Measurements from ENCODE around the gene PRDM15. TPM values are rescaled to one million over a fixed set of nuclear protein-coding genes. Genes with fewer than 3 reads are reported as not detected.

Gene PRDM15
- total and polyA plus RNA-seq, 2 experiments from 2014 or later, result 2.3 to 4.2 TPM

GRCh38 chr21:41894511-41894910 lies 15.4 kb upstream of the PRDM15 start:
- Histone ChIP-seq H2AFZ (no peak overlapping the region), H3K27ac (no peak overlapping the region), H3K79me2 (ENCODE audit: insufficient read depth) (no peaks in the 10 kb centered on the region), H4K20me1 (ENCODE audit: insufficient read depth) (no peaks in the 10 kb centered on the region), H3F3A (ENCODE audit: insufficient read depth) (no peaks in the 10 kb centered on the region), H3K9ac (no peak overlapping the region), H3K9me2 (ENCODE audit: insufficient read depth) (no peaks in the 10 kb centered on the region), H3K36me3 (ENCODE audit: low read depth) (no peaks in the 10 kb centered on the region), H3K9me3 (ENCODE audit: low read depth) (no peaks in the 10 kb centered on the region), H3K4me2 (ENCODE audit: unreplicated experiment) (no peak overlapping the region), H3K27me3 (replicated peaks; ENCODE audit: insufficient read depth) (no peaks in the 10 kb centered on the region), H3K4me3 (no peak overlapping the region), H3K4me1 (ENCODE audit: insufficient read depth) (no peaks in the 10 kb centered on the region)
- DNase-seq, result no peak
- WGBS, 2 experiments (ENCODE audit: low coverage in 1 of 2, low lambda C conversion rate in 2 of 2, missing lambda C conversion rate in 2 of 2), result 87 to 94% methylated on average over 9 of the region's 9 CpGs
- no peak for TF ChIP-seq EZH2phosphoT487 (IDR thresholded peaks at IDR 0.05; ENCODE audit: insufficient read depth, low read depth)
- no peak for TF ChIP-seq EZH2 (IDR thresholded peaks at IDR 0.05; ENCODE audit: insufficient read depth, poor library complexity, severe bottlenecking)
- in situ Hi-C loops (cut with MboI), result no loop called here

- Histone ChIP-seq H3K79me2 (ENCODE audit: insufficient read depth) (no peaks in the 10 kb centered on the region), H3K4me2 (ENCODE audit: unreplicated experiment) (no peak overlapping the region), H4K20me1 (ENCODE audit: insufficient read depth) (no peaks in the 10 kb centered on the region), H3K9ac (no peak overlapping the region), H3K9me3 (ENCODE audit: low read depth) (no peaks in the 10 kb centered on the region), H3K36me3 (ENCODE audit: low read depth) (no peaks in the 10 kb centered on the region), H3K27ac (no peak overlapping the region), H3K4me1 (ENCODE audit: insufficient read depth) (no peaks in the 10 kb centered on the region), H3K27me3 (replicated peaks; ENCODE audit: insufficient read depth) (no peaks in the 10 kb centered on the region), H3K9me2 (ENCODE audit: insufficient read depth) (no peaks in the 10 kb centered on the region), H3K4me3 (no peak overlapping the region), H3F3A (ENCODE audit: insufficient read depth) (no peaks in the 10 kb centered on the region; the same call in 1 of the 2 replicates), H2AFZ (no peak overlapping the region)
- in situ Hi-C loops (cut with MboI), result no loop called here
- 97 to 98% methylated on average over 16 of the region's 16 CpGs for WGBS, 2 experiments (ENCODE audit: low coverage in 1 of 2, low lambda C conversion rate in 2 of 2, missing lambda C conversion rate in 2 of 2)
- no peak for TF ChIP-seq EZH2 (IDR thresholded peaks at IDR 0.05; ENCODE audit: insufficient read depth, poor library complexity, severe bottlenecking)
- no peak for TF ChIP-seq EZH2phosphoT487 (IDR thresholded peaks at IDR 0.05; ENCODE audit: insufficient read depth, low read depth)
- DNase-seq, result no peak
These were observed 13.6 kb upstream of the PRDM15 start for GRCh38 chr21:41892726-41893125.

GRCh38 chr21:41891132-41891531 lies 12.0 kb upstream of the PRDM15 start:
- H3K4me1 ChIP-seq (ENCODE audit: insufficient read depth), result no peaks in the 10 kb centered on the region
- TF ChIP-seq EZH2 (IDR thresholded peaks at IDR 0.05; ENCODE audit: insufficient read depth, poor library complexity, severe bottlenecking), result no peak
- no peak for TF ChIP-seq EZH2phosphoT487 (IDR thresholded peaks at IDR 0.05; ENCODE audit: insufficient read depth, low read depth)
- H3K27ac ChIP-seq, result no peak overlapping the region
- no peaks in the 10 kb centered on the region for H3K9me3 ChIP-seq (ENCODE audit: low read depth)
- WGBS, 2 experiments (ENCODE audit: low coverage in 1 of 2, low lambda C conversion rate in 2 of 2, missing lambda C conversion rate in 2 of 2), result 87 to 89% methylated on average over 5 of the region's 5 CpGs
- no peaks in the 10 kb centered on the region for H3K27me3 ChIP-seq (replicated peaks; ENCODE audit: insufficient read depth)
- H3K36me3 ChIP-seq (ENCODE audit: low read depth), result no peaks in the 10 kb centered on the region
- in situ Hi-C loops (cut with MboI), result no loop called here
- H4K20me1 ChIP-seq (ENCODE audit: insufficient read depth), result no peaks in the 10 kb centered on the region
- no peak overlapping the region for H3K9ac ChIP-seq
- H3K79me2 ChIP-seq (ENCODE audit: insufficient read depth), result no peaks in the 10 kb centered on the region
- no peaks in the 10 kb centered on the region; the same call in 1 of the 2 replicates for H3F3A ChIP-seq (ENCODE audit: insufficient read depth)
- no peak overlapping the region for H3K4me3 ChIP-seq
- no peaks in the 10 kb centered on the region for H3K9me2 ChIP-seq (ENCODE audit: insufficient read depth)
- no peak overlapping the region for H2AFZ ChIP-seq
- DNase-seq, result no peak
- H3K4me2 ChIP-seq (ENCODE audit: unreplicated experiment), result no peak overlapping the region

GRCh38 chr21:41890355-41890754 lies 11.2 kb upstream of the PRDM15 start:
- no peak for TF ChIP-seq EZH2 (IDR thresholded peaks at IDR 0.05; ENCODE audit: insufficient read depth, poor library complexity, severe bottlenecking)
- no peak for TF ChIP-seq EZH2phosphoT487 (IDR thresholded peaks at IDR 0.05; ENCODE audit: insufficient read depth, low read depth)
- H3K4me1 ChIP-seq (ENCODE audit: insufficient read depth), result no peaks in the 10 kb centered on the region
- H3K4me2 ChIP-seq (ENCODE audit: unreplicated experiment), result no peak overlapping the region
- H3K27ac ChIP-seq, result no peak overlapping the region
- no peak overlapping the region for H2AFZ ChIP-seq
- no peaks in the 10 kb centered on the region for H3K9me2 ChIP-seq (ENCODE audit: insufficient read depth)
- no peaks in the 10 kb centered on the region for H3K27me3 ChIP-seq (replicated peaks; ENCODE audit: insufficient read depth)
- 77 to 84% methylated on average over 6 of the region's 6 CpGs for WGBS, 2 experiments (ENCODE audit: low coverage in 1 of 2, low lambda C conversion rate in 2 of 2, missing lambda C conversion rate in 2 of 2)
- no peak for DNase-seq
- in situ Hi-C loops (cut with MboI), result no loop called here
- no peaks in the 10 kb centered on the region; the same call in 1 of the 2 replicates for H3F3A ChIP-seq (ENCODE audit: insufficient read depth)
- no peaks in the 10 kb centered on the region for H3K79me2 ChIP-seq (ENCODE audit: insufficient read depth)
- H4K20me1 ChIP-seq (ENCODE audit: insufficient read depth), result no peaks in the 10 kb centered on the region
- no peaks in the 10 kb centered on the region for H3K36me3 ChIP-seq (ENCODE audit: low read depth)
- H3K9me3 ChIP-seq (ENCODE audit: low read depth), result no peaks in the 10 kb centered on the region
- H3K4me3 ChIP-seq, result no peak overlapping the region
- no peak overlapping the region for H3K9ac ChIP-seq
